Erythroblast (primary cell): ENCODE data around the gene ZNF217.
"Not testable (repeated sequence)": the region's sequence is repeated elsewhere in the genome, so short reads cannot be mapped to it uniquely, and the experiment has no call there.

Experiments
- DNase-seq, 2 experiments: peaks; one replicate each; lab custom pipeline; 2025; lab: John Stamatoyannopoulos, UW
- GATA1 ChIP-seq: IDR thresholded peaks from 2 replicates; pipeline ENCODE4 v1.6.1; 2011; ENCODE audit warnings: low read depth, mild to moderate bottlenecking, control low read depth, low read length, moderate library complexity
- POLR2A ChIP-seq: IDR thresholded peaks from 2 replicates; pipeline ENCODE4 v1.6.1; 2011; ENCODE audit warnings: mild to moderate bottlenecking, low read length

The ZNF217 gene

DNA sequence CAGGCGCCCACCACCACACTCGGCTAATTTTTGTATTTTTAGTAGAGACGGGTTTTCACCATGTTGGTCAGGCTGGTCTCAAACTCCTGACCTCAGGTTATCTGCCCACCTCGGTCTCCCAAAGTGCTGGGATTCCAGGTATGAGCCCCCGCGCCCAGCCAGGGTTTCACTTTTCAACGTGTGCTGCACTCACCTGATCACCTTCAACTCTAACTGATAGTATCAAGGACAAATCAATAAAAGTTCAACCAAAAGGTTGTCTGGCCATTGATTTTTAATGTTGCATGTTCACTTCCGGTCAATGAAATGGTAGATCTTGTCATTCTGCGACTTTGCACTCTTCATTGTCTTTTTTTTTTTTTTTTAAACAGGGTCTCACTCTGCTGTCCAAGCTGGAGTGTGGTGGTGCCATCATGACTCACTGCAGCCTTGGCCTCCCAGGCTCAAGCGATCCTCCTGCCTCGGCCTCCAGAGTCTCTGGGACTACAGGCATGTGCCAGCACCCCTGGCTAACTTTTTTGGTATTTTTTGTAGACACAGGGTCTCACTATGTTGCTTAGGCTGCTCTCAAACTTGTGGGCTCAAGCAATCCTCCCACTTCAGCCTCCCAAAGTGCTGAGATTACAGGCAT is 37.3 kb downstream of the ZNF217 start:
- no peak for DNase-seq
- TF ChIP-seq POLR2A (no peak), GATA1 (no peak)

DNA sequence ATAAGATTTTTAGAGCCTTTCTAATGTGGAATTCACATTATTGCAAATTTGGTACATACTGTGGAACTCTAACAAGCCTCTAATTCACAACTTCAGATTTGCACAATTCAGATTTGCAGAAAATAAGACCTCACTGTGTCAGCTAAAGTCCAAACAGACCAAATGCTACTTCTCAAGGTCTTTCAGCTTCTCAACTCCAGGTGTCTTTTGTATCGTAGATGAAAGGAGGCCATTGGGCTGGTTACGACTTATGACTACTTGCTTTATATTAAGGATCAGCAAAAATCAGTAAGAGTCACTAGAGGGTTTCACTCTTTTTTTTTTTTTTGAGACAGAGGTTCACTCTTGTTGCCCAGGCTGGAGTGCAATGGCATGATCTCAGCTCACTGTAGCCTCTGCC is 37.8 kb downstream of the ZNF217 start:
- TF ChIP-seq GATA1, result no peak
- TF ChIP-seq POLR2A, result no peak
- no peak for DNase-seq

GRCh38 chr20:53555081-53555480 is 38.6 kb downstream of the ZNF217 start:
- no peak for DNase-seq
- no peak for TF ChIP-seq POLR2A
- no peak for TF ChIP-seq GATA1

GRCh38 chr20:53552572-53552893 is 41.1 kb downstream of the ZNF217 start:
- not testable (repeated sequence) for DNase-seq

DNA sequence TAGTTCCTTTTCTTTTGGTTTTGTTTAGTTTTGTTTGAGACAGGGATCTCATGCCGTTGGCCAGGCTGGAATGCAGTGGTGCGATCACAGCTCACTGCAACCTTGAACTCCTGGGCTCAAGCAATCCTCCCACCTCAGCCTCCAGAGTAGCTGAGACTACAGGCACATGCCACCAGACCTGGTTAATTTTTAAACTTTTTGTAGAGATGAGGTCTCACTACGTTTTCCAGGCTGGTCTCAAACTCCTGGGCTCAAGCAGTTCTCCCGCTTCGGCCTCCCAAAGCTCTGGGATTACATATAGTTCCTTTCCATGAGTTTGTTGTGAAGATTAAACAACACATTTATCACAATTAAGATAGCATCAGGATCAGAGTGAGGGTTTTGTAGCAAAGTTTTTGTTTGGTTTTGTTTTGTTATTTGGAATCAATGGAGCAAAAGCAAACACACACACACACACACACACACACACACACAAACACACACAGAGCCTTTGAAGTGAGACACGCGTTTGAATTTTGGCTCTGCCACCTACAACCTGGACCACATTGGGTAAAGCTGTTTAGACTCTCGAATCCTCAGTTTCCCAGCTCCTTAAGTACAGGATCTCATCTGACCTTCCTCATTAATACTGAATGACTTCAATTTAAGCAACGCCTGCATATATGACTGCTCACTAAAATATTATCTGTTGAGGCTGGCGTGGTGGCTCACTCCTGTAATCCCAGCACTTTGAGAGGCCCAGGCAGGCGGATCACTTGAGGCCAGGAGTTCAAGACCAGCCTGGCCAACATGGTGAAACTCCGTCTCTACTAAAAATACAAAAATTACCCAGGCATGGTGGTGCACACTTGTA is 41.7 kb downstream of the ZNF217 start:
- not testable (repeated sequence) for DNase-seq

- no peak for TF ChIP-seq GATA1
- no peak for TF ChIP-seq POLR2A
- DNase-seq, result no peak
Observed at GRCh38 chr20:53550280-53551187, 43.1 kb downstream of the ZNF217 start.

- DNase-seq, result peak; percentile 31 to 44
- no peak for TF ChIP-seq GATA1
- TF ChIP-seq POLR2A, result no peak
Observed at GRCh38 chr20:53547664-53548239, 45.9 kb downstream of the ZNF217 start.

DNA sequence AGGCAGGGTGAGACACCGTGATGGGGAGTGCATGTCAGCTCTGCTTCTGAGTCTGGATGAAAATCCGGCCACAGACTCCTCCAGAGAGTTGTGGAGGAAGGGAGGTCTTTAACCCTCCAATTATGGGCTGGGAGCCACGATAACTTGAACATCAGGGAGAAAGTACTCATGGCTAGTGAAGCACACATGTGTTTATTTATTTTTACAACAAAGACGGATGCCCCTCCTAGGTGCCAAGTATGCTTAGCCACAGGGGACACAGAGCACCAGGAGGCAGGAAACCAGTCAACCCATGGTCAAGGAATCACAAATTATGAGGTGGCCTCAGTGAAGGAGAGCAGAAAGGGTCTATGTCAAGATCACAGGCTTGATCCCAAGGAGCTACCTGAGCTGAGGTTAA is 54.1 kb downstream of the ZNF217 start:
- TF ChIP-seq POLR2A (no peak), GATA1 (no peak)
- no peak for DNase-seq

DNA sequence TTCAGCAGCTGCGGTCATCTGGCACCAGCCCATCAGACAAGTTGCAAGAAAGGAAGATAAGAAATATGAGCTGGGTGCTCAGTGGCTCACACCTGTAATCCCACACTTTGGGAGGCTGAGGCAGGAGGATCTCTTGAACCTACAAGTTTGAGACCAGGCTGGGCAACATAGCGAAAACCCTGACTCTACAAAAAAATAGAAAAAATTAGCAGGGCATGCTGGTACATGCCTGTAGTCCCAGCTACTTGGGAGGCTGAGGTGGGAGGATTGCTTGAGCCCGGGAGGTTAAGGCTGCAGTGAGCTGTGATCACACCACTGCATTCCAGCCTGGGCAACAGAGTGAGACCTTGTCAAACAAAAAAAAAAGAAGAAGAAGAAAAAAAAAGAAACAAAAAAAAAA is 57.3 kb downstream of the ZNF217 start:
- not testable (repeated sequence) for DNase-seq

DNA sequence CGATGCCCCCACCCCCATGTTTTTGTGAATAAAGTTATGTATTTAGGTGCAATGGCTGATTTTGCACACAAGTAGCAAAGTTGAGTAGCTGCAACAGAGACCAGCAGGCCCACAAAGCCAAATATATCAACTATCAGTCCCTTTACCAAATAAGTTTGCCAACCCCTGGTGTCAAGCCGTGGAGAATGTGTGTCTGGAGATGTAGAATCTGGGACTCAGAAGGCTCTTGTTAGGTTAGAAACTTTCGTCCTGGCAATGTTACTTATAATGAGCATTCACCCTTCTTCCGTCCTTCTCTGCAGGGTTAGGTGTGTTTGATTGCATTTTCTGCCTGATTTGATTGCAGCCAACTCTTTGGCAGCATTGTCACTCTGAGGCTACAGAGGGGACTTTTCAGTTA is 57.8 kb downstream of the ZNF217 start:
- TF ChIP-seq GATA1, result no peak
- no peak for TF ChIP-seq POLR2A

DNA sequence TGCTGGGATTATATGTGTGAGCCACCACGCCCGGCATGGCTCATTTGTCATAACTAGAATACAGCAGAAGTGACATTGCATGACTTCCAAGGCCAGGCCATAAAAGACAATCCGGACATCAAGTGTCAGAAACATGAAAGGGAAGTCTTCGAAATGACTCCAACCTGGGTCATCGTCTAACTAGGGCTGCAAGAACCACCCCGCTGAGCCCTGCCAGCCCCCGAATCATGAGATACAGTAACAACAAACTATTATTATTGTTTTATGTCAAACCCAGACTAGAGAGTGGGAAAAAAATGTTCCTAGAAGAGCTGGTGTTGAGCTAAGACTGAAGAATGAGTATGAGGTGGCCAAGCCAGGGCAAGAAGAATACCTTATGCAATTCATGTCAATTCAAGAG is 59.6 kb downstream of the ZNF217 start:
- TF ChIP-seq GATA1, result no peak
- TF ChIP-seq POLR2A, result no peak
- no peak for DNase-seq

More for the DNA sequence above, 57.8 kb downstream of the ZNF217 start:
- no peak for DNase-seq

DNA sequence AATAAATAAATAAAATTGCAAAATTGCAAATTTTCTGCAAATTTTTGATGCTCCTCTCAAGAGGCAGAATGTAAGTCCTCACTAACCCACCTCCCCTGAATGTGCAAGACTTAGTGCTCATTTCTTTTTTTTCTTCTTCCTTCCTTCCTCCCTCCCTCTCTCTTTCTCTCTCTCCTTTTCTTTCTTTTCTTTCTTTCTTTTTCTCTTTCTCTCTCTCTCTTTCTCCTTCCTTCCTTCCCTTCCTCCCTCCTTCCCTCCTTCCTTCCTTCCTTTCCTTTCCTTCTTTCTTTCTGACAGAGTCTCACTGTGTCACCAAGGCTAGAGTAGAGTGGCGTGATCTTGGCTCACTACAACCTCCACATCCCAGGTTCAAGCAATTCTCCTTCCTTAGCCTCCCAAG is 60.1 kb downstream of the ZNF217 start:
- no peak for DNase-seq
- no peak for TF ChIP-seq GATA1

DNA sequence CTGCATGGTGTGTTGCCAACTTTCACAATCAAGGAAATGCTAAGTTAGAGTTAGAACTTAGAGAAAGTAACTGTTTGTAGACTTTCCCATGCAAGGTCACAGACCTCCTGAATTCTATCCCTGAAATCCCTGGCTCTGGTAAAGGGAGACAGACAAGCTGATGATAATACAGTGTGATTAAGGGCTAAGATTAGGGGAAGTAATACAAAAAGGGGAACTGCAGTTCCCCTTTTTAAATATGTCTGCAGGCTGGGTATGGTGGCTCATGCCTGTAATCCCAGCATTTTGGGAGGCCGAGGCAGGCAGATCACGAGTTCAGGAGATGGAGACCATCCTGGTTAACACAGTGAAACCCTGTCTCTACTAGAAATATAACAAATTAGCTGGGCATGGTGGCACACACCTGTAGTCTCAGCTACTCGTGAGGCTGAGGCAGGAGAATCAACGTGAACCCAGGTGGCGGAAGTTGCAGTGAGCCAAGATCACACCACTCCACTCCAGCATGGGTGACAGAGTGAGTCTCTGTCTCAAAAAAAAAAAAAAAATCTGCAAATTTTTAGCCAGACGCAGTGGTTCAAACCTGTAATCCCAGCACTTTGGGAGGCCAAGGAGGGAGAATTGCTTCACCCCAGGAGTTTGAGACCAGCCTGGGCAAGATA is 60.9 kb downstream of the ZNF217 start:
- DNase-seq, result not testable (repeated sequence)

GRCh38 chr20:53530440-53530839 is 63.2 kb downstream of the ZNF217 start:
- DNase-seq, result no peak
- TF ChIP-seq POLR2A, result no peak
- no peak for TF ChIP-seq GATA1
